PC-3 (cell line): ENCODE results near the gene CDH13. TPM values are rescaled to one million over a fixed set of nuclear protein-coding genes. Genes with fewer than 3 reads are reported as not detected.

Source experiments
- ATAC-seq: fragments of 200-7000 bp; cut with Tn5 transposase; 2 replicates; pipeline ENCODE4 v1.9.1; 2020; ENCODE audit warnings: mild to moderate bottlenecking, moderate library complexity
- BruUV-seq: library from RNA; stranded (reverse); fragments of 400-500 nt; replicated peaks from 2 replicates; lab custom pipeline; 2021; lab: Mats Ljungman, UMichigan
- CTCF ChIA-PET: fragments of 300-600 bp; sonication (Branson Sonifier 250); formaldehyde crosslinking; loops from one replicate; lab custom pipeline; 2022; ENCODE audit warnings: antibody characterized with exemption; lab: Charles Lee
- POLR2A ChIA-PET: fragments of 300-600 bp; sonication (Branson Sonifier 250); formaldehyde crosslinking; loops from one replicate; lab custom pipeline; 2022; ENCODE audit warnings: antibody characterized with exemption; ENCODE audit not compliant: unreplicated experiment; lab: Charles Lee
- DNase-seq: peaks from one replicate; pipeline ENCODE4 v3.0.0-alpha.2; 2015
- H2AFZ ChIP-seq: fragments of 300-600 bp; sonication (generic); 2 replicates; pipeline ENCODE4 v1.6.0; 2016; ENCODE audit warnings: antibody characterized with exemption, low read length
- H3F3A ChIP-seq: fragments of 300-600 bp; sonication (generic); one replicate; pipeline ENCODE4 v1.6.0; 2017; ENCODE audit warnings: antibody characterized with exemption, low read length, control low read depth, mild to moderate bottlenecking; ENCODE audit not compliant: unreplicated experiment
- H3K27ac ChIP-seq: fragments of 300-600 bp; sonication (generic); 2 replicates; pipeline ENCODE4 v1.5.1; 2016; ENCODE audit warnings: mild to moderate bottlenecking, low read length
- H3K27me3 ChIP-seq: fragments of 300-600 bp; sonication (generic); 2 replicates; pipeline ENCODE4 v1.6.1; 2016; ENCODE audit warnings: low read length, mixed read lengths
- H3K36me3 ChIP-seq: fragments of 300-600 bp; sonication (generic); 2 replicates; pipeline ENCODE4 v1.6.1; 2016; ENCODE audit warnings: low read depth, mixed run types, low read length, mixed read lengths
- H3K4me1 ChIP-seq: fragments of 300-600 bp; sonication (generic); 2 replicates; pipeline ENCODE4 v1.5.1; 2016; ENCODE audit warnings: low read length; ENCODE audit not compliant: insufficient read depth
- H3K4me2 ChIP-seq: fragments of 300-600 bp; sonication (generic); 2 replicates; pipeline ENCODE4 v1.6.0; 2016; ENCODE audit warnings: low read length
- H3K4me3 ChIP-seq: fragments of 300-600 bp; sonication (generic); 2 replicates; pipeline ENCODE4 v1.5.1; 2016; ENCODE audit warnings: mild to moderate bottlenecking, low read length, mixed read lengths
- H3K79me2 ChIP-seq: fragments of 300-600 bp; sonication (generic); 2 replicates; pipeline ENCODE4 v1.6.1; 2017; ENCODE audit warnings: low read length, mixed read lengths
- H3K9ac ChIP-seq: fragments of 300-600 bp; sonication (generic); 2 replicates; pipeline ENCODE4 v1.6.0; 2016; ENCODE audit warnings: mild to moderate bottlenecking, low read length
- H3K9me2 ChIP-seq: fragments of 300-600 bp; sonication (generic); replicated peaks from 2 replicates; pipeline ENCODE4 v1.6.1; 2016; ENCODE audit warnings: mixed run types, low read length, mixed read lengths
- H3K9me3 ChIP-seq: fragments of 300-600 bp; sonication (generic); 2 replicates; pipeline ENCODE4 v1.6.1; 2016; ENCODE audit warnings: low read length, mixed read lengths
- H4K20me1 ChIP-seq: fragments of 300-600 bp; sonication (generic); 2 replicates; pipeline ENCODE4 v1.6.1; 2016; ENCODE audit warnings: low read length, mixed read lengths
- CTCF ChIP-seq: fragments of 300-600 bp; sonication (generic); conservative IDR thresholded peaks from 2 replicates; pipeline ENCODE4 v1.5.1; 2017; ENCODE audit warnings: antibody characterized with exemption, low read depth, mild to moderate bottlenecking, low read length
- EZH2 ChIP-seq: fragments of 300-600 bp; sonication (generic); IDR thresholded peaks from one replicate; pipeline ENCODE4 v1.6.1; 2017; ENCODE audit warnings: antibody characterized with exemption, mild to moderate bottlenecking, low read length; ENCODE audit not compliant: unreplicated experiment
- EZH2phosphoT487 ChIP-seq: fragments of 300-600 bp; sonication (generic); IDR thresholded peaks from 2 replicates; pipeline ENCODE4 v1.6.1; 2018; ENCODE audit warnings: mild to moderate bottlenecking, antibody characterized with exemption, low read length, borderline replicate concordance
- intact Hi-C: fragments of 100-400 bp; cut with micrococcal nuclease; formaldehyde crosslinking; loops from 2 replicates; pipeline ENCODE4 v1.9.0; 2023
- total RNA-seq: library from RNA; depleted of rRNA; stranded (reverse); fragments of >200 nt; gene quantifications from 2 replicates; pipeline ENCODE4 v1.2.3, GENCODE V29; 2014

CDH13 gene
- total RNA-seq, 1 experiment from 2014 or later = 0.36 TPM

DNA sequence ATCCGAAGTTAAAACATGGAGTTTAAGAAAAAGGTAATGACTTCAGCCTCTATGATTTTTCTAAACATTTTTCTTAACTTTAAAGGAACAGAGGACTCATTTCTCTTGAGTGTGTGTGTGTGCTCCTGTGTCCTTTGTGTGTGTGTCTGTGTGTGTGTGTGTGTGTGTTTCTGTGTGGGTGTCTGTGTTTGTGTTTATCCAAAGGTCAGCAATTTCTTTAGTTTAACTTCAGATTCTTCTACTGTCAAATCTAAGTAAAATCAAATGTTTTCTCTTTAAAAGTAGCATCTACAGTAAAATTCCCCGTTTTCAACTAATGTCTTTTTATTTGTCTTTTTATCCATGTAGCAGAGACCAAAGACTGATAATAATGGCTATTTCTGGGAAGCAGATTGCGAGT is 1212.8 kb downstream of the CDH13 start:
- Histone ChIP-seq H3F3A (no peaks in the 10 kb centered on the region), H3K27me3 (peaks cover 62% of the 10 kb centered on the region), H3K9ac (no peak overlapping the region), H3K4me1 (peaks cover 8% of the 10 kb centered on the region; the same call in 1 of the 2 replicates), H3K27ac (no peak overlapping the region), H4K20me1 (no peaks in the 10 kb centered on the region), H3K4me2 (no peak overlapping the region), H3K9me2 (no peaks in the 10 kb centered on the region), H3K36me3 (no peaks in the 10 kb centered on the region), H3K9me3 (no peaks in the 10 kb centered on the region), H2AFZ (no peak overlapping the region), H3K4me3 (no peak overlapping the region), H3K79me2 (no peaks in the 10 kb centered on the region)
- intact Hi-C loops = no loop called here
- ATAC-seq = no peak
- no TSS peak for BruUV-seq
- POLR2A ChIA-PET = no interaction called here
- DNase-seq = no peak
- no peak for TF ChIP-seq EZH2phosphoT487
- no peak for TF ChIP-seq CTCF
- TF ChIP-seq EZH2 = no peak
- CTCF ChIA-PET = no interaction called here

DNA sequence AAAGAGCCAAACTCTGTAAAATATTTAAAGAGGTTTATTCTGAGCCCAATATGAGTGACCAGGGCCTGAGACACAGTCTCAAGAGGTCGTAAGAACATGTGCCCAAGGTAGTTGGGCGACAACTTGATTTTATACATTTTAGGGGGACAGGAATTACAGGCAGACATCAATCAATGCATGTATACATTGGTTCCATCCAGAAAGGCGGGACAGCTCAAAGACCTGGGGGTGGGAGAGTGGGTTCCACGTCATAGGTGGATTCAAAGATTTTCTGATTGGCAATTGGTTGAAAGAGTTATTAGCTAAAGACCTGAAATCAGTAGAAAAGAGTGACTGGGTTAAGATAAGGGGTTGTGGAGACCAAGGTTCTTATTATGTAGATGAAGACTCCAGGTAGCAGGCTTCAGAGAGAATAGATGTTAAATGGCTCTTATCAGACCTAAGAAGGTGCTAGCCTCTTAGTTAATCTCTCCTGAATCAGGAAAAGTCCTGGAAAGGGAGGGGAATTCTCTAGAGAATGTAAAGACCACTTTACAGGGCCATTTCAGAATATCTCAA is 1213.4 kb downstream of the CDH13 start:
- no peaks in the 10 kb centered on the region for H3K36me3 ChIP-seq
- H3K9me2 ChIP-seq = no peaks in the 10 kb centered on the region
- ChIA-PET POLR2A (no interaction called here), CTCF (no interaction called here)
- TF ChIP-seq EZH2phosphoT487 = no peak
- no peak for TF ChIP-seq CTCF
- TF ChIP-seq EZH2 = no peak
- no peaks in the 10 kb centered on the region for H3K9me3 ChIP-seq
- peaks cover 68% of the 10 kb centered on the region for H3K27me3 ChIP-seq
- no peak overlapping the region for H2AFZ ChIP-seq
- no peak overlapping the region for H3K27ac ChIP-seq
- no peak for ATAC-seq
- H3F3A ChIP-seq = no peaks in the 10 kb centered on the region
- H3K4me2 ChIP-seq = no peak overlapping the region
- no peak for DNase-seq
- peaks cover 8% of the 10 kb centered on the region; the same call in 1 of the 2 replicates for H3K4me1 ChIP-seq
- intact Hi-C loops = no loop called here
- BruUV-seq = no TSS peak
- H4K20me1 ChIP-seq = no peaks in the 10 kb centered on the region
- no peak overlapping the region for H3K9ac ChIP-seq
- no peak overlapping the region for H3K4me3 ChIP-seq
- no peaks in the 10 kb centered on the region for H3K79me2 ChIP-seq

GRCh38 chr16:83842291-83842690 is 1215.5 kb downstream of the CDH13 start:
- CTCF ChIA-PET = no interaction called here
- ATAC-seq = no peak
- BruUV-seq = no TSS peak

More at GRCh38 chr16:83842291-83842690, 1215.5 kb downstream of the CDH13 start:
- no peaks in the 10 kb centered on the region for H3F3A ChIP-seq
- no peak overlapping the region for H3K4me3 ChIP-seq
- no peak overlapping the region for H3K27ac ChIP-seq
- H4K20me1 ChIP-seq = no peaks in the 10 kb centered on the region
- H3K4me1 ChIP-seq = no peaks in the 10 kb centered on the region
- no peaks in the 10 kb centered on the region for H3K36me3 ChIP-seq
- intact Hi-C loops = no loop called here
- no peaks in the 10 kb centered on the region for H3K79me2 ChIP-seq
- no peak for DNase-seq
- no peak overlapping the region for H3K4me2 ChIP-seq
- POLR2A ChIA-PET = interaction anchor here (0.7 kb wide), 1 partner anchor 10 kb away, joined by 3 read pairs; no protein-coding TSS in a partner anchor
- H3K27me3 ChIP-seq = peaks cover 72% of the 10 kb centered on the region
- H3K9me2 ChIP-seq = no peaks in the 10 kb centered on the region
- no peak overlapping the region for H2AFZ ChIP-seq
- H3K9ac ChIP-seq = no peak overlapping the region
- no peaks in the 10 kb centered on the region for H3K9me3 ChIP-seq
- no peak for TF ChIP-seq EZH2
- TF ChIP-seq EZH2phosphoT487 = no peak
- TF ChIP-seq CTCF = no peak
